D721Med (cell line): ENCODE measurements around the gene NLRP10.
A peak's percentile ranks its signal among the peaks of the same experiment; 100 is the strongest.
"Not testable (repeated sequence)": the region's sequence is repeated elsewhere in the genome, so short reads cannot be mapped to it uniquely, and the experiment has no call there.

Source experiments
- DNase-seq: peaks from one replicate; pipeline ENCODE4 v3.0.0; 2011; ENCODE audit warnings: low spot score; ENCODE audit not compliant: insufficient read length
- FAIRE-seq: peaks from 2 replicates; lab custom pipeline; 2011; peaks lifted over from hg19 to GRCh38; lab: Jason Lieb, UNC
- TF ChIP-seq, protein P1 (sequence below): IDR thresholded peaks from 2 replicates; pipeline ENCODE4 v1.5.1; 2012; ENCODE audit warnings: mild to moderate bottlenecking, control low read depth; ENCODE audit not compliant: insufficient read depth; ENCODE audit errors: missing control alignments

NLRP10 gene

DNA sequence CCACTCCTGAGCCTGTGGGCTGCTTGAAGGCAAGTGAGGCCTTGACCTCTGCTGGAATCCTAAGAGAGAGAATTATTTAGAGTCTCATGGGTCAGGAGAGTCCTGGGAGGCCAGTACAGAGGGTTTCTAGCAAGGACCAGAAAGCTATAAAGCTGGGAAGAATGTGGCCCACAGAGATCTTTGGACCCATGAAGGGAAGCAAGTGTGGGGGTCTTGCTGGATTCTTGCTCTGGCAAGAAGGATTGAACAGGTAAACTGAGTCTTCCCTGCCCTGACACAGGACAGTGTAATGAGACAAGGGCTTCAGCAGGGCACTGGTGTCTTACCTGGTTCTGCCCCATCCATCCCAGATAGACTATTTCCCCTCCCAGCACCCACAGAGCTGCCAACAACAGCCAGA, 40.3 kb upstream of the NLRP10 start:
- DNase-seq = no peak
- no peak for FAIRE-seq

DNA sequence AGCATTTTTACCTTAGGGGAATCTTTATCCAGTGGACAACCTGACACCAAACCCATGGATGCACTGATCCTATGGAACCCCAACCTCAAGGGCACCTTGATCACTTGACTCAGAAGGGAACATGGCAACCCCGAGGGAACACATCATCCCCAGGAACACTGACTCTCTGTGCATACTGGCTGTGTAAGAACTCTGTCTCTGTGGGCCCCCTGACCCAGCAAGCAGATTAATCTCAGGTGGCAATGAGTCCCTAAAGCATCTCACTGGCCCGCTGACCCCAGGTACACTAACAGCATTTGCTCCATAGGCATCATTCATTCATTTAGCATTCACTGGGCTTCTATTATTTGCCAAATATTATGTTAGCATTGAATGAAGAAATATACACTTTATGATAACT, 38.8 kb upstream of the NLRP10 start:
- TF ChIP-seq, protein P1, sequence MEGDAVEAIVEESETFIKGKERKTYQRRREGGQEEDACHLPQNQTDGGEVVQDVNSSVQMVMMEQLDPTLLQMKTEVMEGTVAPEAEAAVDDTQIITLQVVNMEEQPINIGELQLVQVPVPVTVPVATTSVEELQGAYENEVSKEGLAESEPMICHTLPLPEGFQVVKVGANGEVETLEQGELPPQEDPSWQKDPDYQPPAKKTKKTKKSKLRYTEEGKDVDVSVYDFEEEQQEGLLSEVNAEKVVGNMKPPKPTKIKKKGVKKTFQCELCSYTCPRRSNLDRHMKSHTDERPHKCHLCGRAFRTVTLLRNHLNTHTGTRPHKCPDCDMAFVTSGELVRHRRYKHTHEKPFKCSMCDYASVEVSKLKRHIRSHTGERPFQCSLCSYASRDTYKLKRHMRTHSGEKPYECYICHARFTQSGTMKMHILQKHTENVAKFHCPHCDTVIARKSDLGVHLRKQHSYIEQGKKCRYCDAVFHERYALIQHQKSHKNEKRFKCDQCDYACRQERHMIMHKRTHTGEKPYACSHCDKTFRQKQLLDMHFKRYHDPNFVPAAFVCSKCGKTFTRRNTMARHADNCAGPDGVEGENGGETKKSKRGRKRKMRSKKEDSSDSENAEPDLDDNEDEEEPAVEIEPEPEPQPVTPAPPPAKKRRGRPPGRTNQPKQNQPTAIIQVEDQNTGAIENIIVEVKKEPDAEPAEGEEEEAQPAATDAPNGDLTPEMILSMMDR = no peak
- FAIRE-seq = no peak
- DNase-seq = no peak

More for the DNA sequence above, 40.3 kb upstream of the NLRP10 start:
- TF ChIP-seq, protein P1 = no peak

DNA sequence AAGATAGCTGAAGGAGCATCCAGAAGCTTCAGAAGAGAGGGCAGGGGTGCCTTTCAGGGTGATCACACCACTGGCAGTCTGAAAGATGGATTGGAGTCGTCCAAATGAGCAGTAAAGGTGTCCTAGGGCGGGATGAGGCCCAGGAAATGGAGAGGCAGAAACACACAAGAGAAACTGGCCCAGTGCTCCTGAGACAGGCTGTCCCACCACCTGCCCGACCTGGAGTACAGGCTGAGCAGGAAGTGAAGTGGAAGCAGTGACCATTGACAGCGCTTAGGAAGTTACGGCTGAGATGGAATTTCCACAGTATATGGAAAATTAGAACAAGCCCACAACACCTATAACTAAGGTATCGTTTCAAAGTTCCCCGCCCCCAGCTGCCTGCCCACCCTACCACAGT, 37.9 kb upstream of the NLRP10 start:
- DNase-seq (no peak), FAIRE-seq (no peak)
- TF ChIP-seq, protein P1 = no peak

DNA sequence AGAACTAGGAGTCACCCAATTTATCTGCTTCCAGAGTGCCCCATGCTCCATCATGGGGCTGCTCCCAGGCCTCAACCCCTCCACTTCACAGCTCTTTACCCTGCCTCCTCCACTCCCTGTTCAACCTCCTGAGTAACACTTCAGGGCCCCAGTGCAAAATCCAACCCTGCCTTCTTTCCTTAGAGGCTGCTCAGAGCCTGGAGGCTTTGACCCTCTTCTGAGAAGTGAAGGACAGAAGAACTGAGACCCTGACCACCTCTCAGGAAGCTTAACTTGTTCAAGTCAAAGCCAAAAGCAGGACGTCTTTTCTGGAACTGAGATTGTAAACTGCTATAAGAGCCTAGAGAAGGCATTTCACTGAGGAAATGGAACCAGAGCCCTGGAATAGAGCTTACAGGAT, 37.4 kb upstream of the NLRP10 start:
- no peak for DNase-seq
- TF ChIP-seq, protein P1 = no peak
- no peak for FAIRE-seq

DNA sequence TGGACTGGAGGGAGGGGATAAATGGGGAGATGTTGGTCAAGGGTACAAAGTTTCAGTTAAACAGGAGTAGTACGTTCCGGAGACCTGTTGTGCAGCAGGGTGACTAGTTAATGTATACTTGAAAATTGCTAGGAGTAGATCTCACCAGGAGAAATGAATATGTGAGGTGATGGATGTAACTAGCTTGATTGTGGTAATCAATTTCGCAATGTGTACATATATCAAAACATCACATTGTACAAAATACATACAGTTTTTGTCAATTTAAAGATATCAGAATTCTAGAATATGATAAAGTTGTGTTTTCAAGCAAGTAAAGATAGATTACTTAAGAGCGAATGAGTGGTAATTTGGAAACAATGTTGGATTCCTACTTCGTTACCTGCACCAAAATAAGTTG, 35.1 kb upstream of the NLRP10 start:
- DNase-seq (no peak), FAIRE-seq (peak; percentile 25)
- TF ChIP-seq, protein P1 = no peak

DNA sequence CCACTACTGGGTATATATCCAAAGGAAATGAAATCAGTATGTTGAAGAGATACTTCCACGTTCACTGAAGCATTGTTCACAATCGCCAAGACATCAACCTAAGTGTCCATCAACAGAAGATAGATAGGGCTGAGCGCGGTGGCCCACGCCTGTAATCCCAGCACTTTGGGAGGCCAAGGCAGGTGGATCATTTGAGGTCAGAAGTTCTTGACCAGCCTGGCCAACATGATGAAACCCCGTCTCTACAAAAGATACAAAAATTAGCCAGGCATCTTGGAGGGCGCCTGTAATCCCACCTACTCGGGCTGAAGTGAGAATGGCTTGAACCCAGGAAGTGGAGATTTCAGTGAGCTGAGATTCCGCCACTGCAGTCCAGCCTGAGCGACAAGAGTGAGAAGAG, 34.5 kb upstream of the NLRP10 start:
- TF ChIP-seq, protein P1 = no peak
- no peak for FAIRE-seq
- DNase-seq = no peak

DNA sequence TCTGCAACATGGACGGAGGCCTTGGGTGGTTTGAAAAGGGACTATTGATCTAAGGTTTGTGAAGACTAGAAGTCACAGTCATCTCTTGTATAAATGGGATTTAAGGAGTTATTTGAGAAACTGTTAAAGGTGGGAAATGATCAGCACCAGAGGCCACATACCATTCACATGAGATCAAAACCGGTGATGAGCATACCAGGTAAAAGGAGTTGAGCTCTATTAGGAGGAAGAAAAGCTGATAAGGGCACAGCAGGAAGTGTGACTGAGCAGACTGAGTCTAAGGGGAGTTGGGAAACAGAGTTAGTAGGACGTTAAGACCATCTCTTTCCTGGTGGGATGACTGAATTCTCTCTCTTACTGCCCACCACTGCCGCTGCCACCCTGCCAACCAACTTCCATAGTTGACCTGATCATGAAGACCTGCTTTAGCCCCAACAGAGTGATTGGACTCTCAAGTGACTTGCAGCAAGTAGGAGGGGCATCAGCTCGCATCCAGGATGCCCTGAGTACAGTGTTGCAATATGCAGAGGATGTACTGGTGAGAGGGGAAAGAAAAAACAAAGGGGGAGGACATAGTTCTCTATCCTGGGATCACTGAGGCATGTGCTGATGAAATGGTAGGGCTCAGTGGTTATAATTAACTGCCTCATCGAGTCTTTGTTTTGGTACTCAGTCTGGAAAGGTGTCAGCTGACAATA, 29.5 kb upstream of the NLRP10 start:
- FAIRE-seq = no peak
- DNase-seq = no peak
- TF ChIP-seq, protein P1 = no peak

DNA sequence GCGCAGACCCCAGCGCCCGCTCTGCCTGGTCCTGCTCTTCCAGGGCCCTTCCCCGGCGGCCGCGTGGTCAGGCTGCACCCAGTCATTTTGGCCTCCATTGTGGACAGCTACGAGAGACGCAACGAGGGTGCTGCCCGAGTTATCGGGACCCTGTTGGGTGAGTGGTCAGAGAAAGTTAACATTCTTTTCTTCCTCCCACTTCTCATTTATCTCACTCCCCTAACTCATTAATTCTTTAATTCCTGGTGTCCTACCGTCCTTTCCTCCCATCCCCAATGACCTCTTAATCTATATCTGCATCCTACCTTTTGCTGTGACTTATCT, 22.3 kb upstream of the NLRP10 start:
- FAIRE-seq, DNase-seq: not testable (repeated sequence)
